Fibroblast of mammary gland (primary cell): ENCODE results near the gene TTC22.

Experiments used
- DNase-seq: peaks from one replicate; pipeline ENCODE4 v3.0.0-alpha.2; 2010; ENCODE audit warnings: low read depth
- H3K4me3 ChIP-seq: 2 replicates; pipeline ENCODE4 v1.5.1; 2011; ENCODE audit warnings: low read depth, mild to moderate bottlenecking, low read length, moderate library complexity; ENCODE audit not compliant: control insufficient read depth
- TF ChIP-seq, protein P1 (sequence below): conservative IDR thresholded peaks from 2 replicates; pipeline ENCODE4 v1.5.1; 2011; ENCODE audit warnings: low read depth, low read length, inconsistent platforms; ENCODE audit not compliant: control insufficient read depth, insufficient read depth

The TTC22 gene

GRCh38 chr1:54814571-54814970, 13.4 kb upstream of the TTC22 start:
- no peak for DNase-seq
- H3K4me3 ChIP-seq = no peak overlapping the region
- TF ChIP-seq, protein P1, sequence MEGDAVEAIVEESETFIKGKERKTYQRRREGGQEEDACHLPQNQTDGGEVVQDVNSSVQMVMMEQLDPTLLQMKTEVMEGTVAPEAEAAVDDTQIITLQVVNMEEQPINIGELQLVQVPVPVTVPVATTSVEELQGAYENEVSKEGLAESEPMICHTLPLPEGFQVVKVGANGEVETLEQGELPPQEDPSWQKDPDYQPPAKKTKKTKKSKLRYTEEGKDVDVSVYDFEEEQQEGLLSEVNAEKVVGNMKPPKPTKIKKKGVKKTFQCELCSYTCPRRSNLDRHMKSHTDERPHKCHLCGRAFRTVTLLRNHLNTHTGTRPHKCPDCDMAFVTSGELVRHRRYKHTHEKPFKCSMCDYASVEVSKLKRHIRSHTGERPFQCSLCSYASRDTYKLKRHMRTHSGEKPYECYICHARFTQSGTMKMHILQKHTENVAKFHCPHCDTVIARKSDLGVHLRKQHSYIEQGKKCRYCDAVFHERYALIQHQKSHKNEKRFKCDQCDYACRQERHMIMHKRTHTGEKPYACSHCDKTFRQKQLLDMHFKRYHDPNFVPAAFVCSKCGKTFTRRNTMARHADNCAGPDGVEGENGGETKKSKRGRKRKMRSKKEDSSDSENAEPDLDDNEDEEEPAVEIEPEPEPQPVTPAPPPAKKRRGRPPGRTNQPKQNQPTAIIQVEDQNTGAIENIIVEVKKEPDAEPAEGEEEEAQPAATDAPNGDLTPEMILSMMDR = no peak

GRCh38 chr1:54814126-54814498, 13.0 kb upstream of the TTC22 start:
- no peak for DNase-seq
- no peak overlapping the region for H3K4me3 ChIP-seq
- TF ChIP-seq, protein P1 = no peak

GRCh38 chr1:54813485-54814125, 12.5 kb upstream of the TTC22 start:
- H3K4me3 ChIP-seq = no peak overlapping the region
- DNase-seq = no peak
- TF ChIP-seq, protein P1 = no peak

DNA sequence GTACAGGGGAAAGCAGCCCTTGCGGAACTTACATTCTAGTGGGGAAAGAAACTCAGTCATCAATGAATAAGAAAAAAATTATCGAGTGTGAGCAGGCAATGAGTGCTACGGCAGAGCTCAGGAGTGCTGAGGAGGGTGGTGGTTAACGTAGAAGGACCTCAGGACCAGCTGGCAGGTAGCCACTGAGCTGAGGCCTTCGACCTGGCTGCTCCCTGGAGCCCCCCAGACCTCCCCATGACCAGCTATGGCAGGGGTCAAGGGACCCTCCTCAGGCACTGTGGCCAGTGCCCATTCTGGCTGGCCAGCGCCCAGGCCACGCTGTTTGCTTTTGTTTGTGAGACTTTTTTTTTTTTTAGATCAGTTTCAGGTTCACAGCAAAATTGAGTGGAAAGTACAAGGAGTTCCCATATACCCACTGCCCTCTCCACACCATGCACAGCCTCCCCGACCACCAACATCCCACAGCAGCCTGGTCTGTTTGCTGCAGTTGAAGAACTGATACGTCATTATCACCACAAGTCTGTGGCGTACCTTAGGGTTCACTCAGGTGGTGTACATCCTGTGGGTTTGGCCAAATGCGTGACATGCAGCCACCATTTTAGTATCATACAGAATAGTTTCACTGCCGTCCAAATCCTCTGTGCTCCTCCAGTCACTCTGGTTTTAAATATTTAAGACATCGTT, 11.8 kb upstream of the TTC22 start:
- H3K4me3 ChIP-seq = no peak overlapping the region
- no peak for DNase-seq
- TF ChIP-seq, protein P1 = no peak

GRCh38 chr1:54811739-54812655, 10.9 kb upstream of the TTC22 start:
- DNase-seq = no peak
- H3K4me3 ChIP-seq = no peak overlapping the region
- TF ChIP-seq, protein P1 = no peak

DNA sequence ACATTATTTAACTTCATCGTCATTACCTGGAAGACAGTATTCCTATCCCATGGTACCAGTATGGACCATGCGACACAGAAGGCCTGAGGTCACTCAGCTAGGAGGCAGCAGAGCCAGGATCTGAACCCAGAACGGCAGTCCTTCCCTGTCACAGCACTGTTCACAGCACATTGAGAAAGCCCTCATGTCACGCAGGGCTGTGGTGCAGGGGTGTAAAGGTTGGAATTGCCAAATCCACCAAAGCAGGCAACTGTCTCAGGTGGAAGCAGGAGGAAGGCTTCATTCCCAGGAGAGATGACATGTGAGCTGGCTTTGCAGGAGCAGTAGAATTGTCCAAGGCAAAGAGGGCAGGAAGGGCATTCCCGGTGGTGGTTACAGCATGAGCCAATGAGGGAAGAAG, 9.9 kb upstream of the TTC22 start:
- TF ChIP-seq, protein P1 = no peak
- no peak for DNase-seq

More for the DNA sequence above, 9.9 kb upstream of the TTC22 start:
- H3K4me3 ChIP-seq = no peak overlapping the region
